Osteoblast (primary cell): ENCODE measurements around the gene RPLP1. TPM values are rescaled to one million over a fixed set of nuclear protein-coding genes. Genes with fewer than 3 reads are reported as not detected.
A peak's percentile ranks its signal among the peaks of the same experiment; 100 is the strongest.

Experiments used
- DNase-seq: peaks from one replicate; pipeline ENCODE4 v3.0.0; 2011; ENCODE audit warnings: low spot score, mixed read lengths; ENCODE audit not compliant: insufficient read length; ENCODE audit errors: missing footprints
- H2AFZ ChIP-seq: 2 replicates; pipeline ENCODE4 v1.6.0; 2011; ENCODE audit warnings: mild to moderate bottlenecking, low read length
- H3K27ac ChIP-seq: 2 replicates; pipeline ENCODE4 v1.5.1; 2011; ENCODE audit warnings: mild to moderate bottlenecking, low read depth, low read length, moderate library complexity
- H3K27me3 ChIP-seq: 2 replicates; pipeline ENCODE4 v1.6.0; 2012; ENCODE audit warnings: mild to moderate bottlenecking, control low read depth, inconsistent platforms, low read length, moderate library complexity; ENCODE audit not compliant: insufficient read depth
- H3K36me3 ChIP-seq: 2 replicates; pipeline ENCODE4 v1.5.1; 2011; ENCODE audit warnings: mild to moderate bottlenecking, low read length, control low read depth, moderate library complexity; ENCODE audit not compliant: insufficient read depth
- H3K4me1 ChIP-seq: 2 replicates; pipeline ENCODE4 v1.5.1; 2011; ENCODE audit warnings: mild to moderate bottlenecking, low read length, control low read depth, moderate library complexity; ENCODE audit not compliant: insufficient read depth
- H3K4me2 ChIP-seq: 2 replicates; pipeline ENCODE4 v1.6.0; 2011; ENCODE audit warnings: mild to moderate bottlenecking, low read length; ENCODE audit not compliant: insufficient read depth
- H3K4me3 ChIP-seq: fragments of 200-600 bp; sonication (generic); 3 replicates; pipeline ENCODE4 v1.5.1; 2012; ENCODE audit warnings: mild to moderate bottlenecking, low read length, inconsistent platforms; ENCODE audit not compliant: insufficient read depth
- H3K79me2 ChIP-seq: 2 replicates; pipeline ENCODE4 v1.6.0; 2012; ENCODE audit warnings: mild to moderate bottlenecking, low read length, control low read depth, inconsistent platforms; ENCODE audit not compliant: insufficient read depth
- H3K9me3 ChIP-seq: 2 replicates; pipeline ENCODE4 v1.5.1; 2011; ENCODE audit warnings: low read depth, low read length, control low read depth
- H4K20me1 ChIP-seq: 2 replicates; pipeline ENCODE4 v1.6.0; 2012; ENCODE audit warnings: mild to moderate bottlenecking, low read length, control low read depth; ENCODE audit not compliant: insufficient read depth
- total RNA-seq: library from RNA; depleted of rRNA; stranded (reverse); fragments of >200 nt; gene quantifications from 2 replicates; pipeline ENCODE4 v1.2.3, GENCODE V29; 2012
- TF ChIP-seq, protein P1 (sequence below): IDR thresholded peaks from 2 replicates; pipeline ENCODE4 v1.5.1; 2011; ENCODE audit warnings: mild to moderate bottlenecking, low read depth, low read length, moderate library complexity; ENCODE audit errors: extremely low read depth

The RPLP1 gene
- total RNA-seq, 1 donor: 71.7 TPM

DNA sequence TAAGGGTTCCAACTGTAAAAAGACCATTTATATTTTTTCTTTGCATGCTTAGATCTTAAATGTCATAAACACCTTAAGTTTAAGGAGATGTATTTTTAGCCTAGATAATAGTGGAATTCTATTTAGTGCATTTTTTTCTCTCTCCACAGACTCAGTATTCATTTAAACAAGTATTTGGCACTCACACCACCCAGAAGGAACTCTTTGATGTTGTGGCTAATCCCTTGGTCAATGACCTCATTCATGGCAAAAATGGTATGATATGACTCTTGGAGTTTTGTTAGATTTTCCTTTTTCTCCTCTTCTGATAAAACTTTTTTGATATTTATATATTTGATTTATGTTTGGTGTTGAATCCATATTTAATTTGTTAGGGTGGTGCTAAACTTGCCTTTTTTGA lies 31.1 kb upstream of the RPLP1 start:
- Histone ChIP-seq H2AFZ (no peak overlapping the region), H3K36me3 (peaks cover 54% of the 10 kb centered on the region), H3K79me2 (peaks cover 52% of the 10 kb centered on the region), H4K20me1 (peaks cover 5% of the 10 kb centered on the region), H3K27ac (no peak overlapping the region), H3K4me3 (no peak overlapping the region), H3K4me1 (peaks cover 35% of the 10 kb centered on the region), H3K4me2 (no peak overlapping the region), H3K9me3 (no peaks in the 10 kb centered on the region), H3K27me3 (no peaks in the 10 kb centered on the region)
- TF ChIP-seq, protein P1, sequence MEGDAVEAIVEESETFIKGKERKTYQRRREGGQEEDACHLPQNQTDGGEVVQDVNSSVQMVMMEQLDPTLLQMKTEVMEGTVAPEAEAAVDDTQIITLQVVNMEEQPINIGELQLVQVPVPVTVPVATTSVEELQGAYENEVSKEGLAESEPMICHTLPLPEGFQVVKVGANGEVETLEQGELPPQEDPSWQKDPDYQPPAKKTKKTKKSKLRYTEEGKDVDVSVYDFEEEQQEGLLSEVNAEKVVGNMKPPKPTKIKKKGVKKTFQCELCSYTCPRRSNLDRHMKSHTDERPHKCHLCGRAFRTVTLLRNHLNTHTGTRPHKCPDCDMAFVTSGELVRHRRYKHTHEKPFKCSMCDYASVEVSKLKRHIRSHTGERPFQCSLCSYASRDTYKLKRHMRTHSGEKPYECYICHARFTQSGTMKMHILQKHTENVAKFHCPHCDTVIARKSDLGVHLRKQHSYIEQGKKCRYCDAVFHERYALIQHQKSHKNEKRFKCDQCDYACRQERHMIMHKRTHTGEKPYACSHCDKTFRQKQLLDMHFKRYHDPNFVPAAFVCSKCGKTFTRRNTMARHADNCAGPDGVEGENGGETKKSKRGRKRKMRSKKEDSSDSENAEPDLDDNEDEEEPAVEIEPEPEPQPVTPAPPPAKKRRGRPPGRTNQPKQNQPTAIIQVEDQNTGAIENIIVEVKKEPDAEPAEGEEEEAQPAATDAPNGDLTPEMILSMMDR: no peak
- no peak for DNase-seq

DNA sequence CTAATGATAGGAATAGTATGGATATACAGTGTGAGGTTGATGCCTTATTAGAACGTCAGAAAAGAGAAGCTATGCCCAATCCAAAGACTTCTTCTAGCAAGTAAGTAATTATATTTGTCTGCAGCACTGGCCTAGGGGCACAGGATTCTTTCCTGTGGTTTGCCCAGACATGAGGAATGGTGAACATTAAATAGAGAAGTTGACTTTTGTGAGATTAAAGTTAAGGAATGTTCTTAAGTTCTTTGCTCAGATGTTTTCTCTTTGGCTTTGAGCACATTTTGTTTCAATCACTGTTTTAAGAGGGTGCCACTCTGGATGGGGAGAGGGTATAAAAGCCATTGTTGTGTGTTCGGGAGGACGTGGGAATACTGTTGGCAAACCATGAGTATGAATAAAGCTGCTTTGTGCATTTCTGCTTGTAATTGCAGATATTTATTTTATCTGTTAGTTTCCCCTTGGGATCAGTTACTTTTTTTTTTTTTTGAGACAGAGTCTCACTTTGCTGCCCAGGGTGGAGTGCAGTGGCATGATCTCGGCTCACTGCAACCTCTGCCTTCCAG lies 30.2 kb upstream of the RPLP1 start:
- Histone ChIP-seq H3K36me3 (peaks cover 63% of the 10 kb centered on the region), H2AFZ (no peak overlapping the region), H3K79me2 (peaks cover 45% of the 10 kb centered on the region), H3K4me1 (peaks cover 31% of the 10 kb centered on the region), H3K27ac (no peak overlapping the region), H4K20me1 (peaks cover 5% of the 10 kb centered on the region), H3K4me3 (no peak overlapping the region), H3K9me3 (no peaks in the 10 kb centered on the region), H3K4me2 (no peak overlapping the region), H3K27me3 (no peaks in the 10 kb centered on the region)
- TF ChIP-seq, protein P1: no peak
- DNase-seq: no peak

DNA sequence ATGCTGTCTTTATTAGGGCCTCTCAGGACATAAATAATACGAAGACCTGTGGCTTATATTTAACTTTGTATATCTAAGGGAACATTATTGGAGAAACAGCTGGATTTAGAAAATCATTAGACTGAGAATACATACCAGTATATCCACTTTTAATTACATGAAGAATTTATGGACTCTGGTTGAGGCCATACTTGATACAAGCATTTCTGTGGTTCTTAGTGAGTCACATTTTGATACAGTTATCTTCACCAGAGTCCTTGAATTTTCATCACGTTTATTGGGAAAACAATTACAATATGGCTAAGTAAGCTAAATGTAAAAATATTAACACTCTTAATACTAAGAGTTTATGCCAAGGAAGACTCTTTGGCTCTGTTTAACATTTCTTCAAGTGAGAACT lies 28.6 kb upstream of the RPLP1 start:
- no peaks in the 10 kb centered on the region for H4K20me1 ChIP-seq
- H3K4me3 ChIP-seq: no peak overlapping the region
- peaks cover 30% of the 10 kb centered on the region for H3K79me2 ChIP-seq
- no peak overlapping the region for H2AFZ ChIP-seq
- H3K9me3 ChIP-seq: no peaks in the 10 kb centered on the region
- TF ChIP-seq, protein P1: no peak
- DNase-seq: no peak
- H3K36me3 ChIP-seq: peaks cover 70% of the 10 kb centered on the region
- no peak overlapping the region for H3K4me2 ChIP-seq
- H3K27ac ChIP-seq: no peak overlapping the region
- no peaks in the 10 kb centered on the region for H3K27me3 ChIP-seq
- peaks cover 22% of the 10 kb centered on the region for H3K4me1 ChIP-seq

DNA sequence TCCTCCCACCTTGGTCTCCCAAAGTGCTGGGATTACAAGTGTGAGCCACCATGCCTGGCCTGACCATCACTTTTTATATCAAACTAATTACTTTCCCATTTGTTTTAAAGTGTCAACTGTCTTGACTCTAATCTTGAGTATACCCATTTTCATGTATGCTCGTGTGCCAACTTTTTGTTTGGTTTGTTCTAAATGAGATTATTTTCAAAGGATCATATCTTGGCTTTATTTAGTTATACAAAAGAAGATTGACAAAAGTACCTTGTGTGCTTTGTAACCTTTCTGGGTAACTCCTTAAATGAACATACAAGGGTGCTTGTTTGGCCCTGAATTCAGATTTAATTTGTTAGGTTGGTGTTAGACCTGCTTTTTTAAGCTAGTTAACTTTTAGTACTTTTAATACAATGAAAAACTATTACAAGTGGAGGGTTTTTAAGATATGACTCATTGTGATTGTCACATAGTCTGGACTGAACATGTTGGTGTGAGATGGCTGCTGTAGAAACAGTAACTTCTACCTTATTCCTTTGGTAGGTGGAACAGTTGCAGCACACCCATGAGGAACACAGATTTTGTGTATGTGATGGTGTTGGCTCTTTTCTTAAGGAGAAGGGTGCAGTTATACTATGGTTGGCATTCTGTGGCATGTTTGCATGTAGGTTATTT lies 27.7 kb upstream of the RPLP1 start:
- peaks cover 24% of the 10 kb centered on the region for H3K79me2 ChIP-seq
- DNase-seq: no peak

More for the DNA sequence above, 27.7 kb upstream of the RPLP1 start:
- H3K4me2 ChIP-seq: no peak overlapping the region
- TF ChIP-seq, protein P1: no peak
- peaks cover 66% of the 10 kb centered on the region for H3K36me3 ChIP-seq
- no peak overlapping the region for H3K27ac ChIP-seq
- H3K9me3 ChIP-seq: no peaks in the 10 kb centered on the region
- no peaks in the 10 kb centered on the region for H3K27me3 ChIP-seq
- H3K4me1 ChIP-seq: peaks cover 22% of the 10 kb centered on the region
- peak overlapping the region; percentile 6 for H2AFZ ChIP-seq
- H3K4me3 ChIP-seq: no peak overlapping the region
- no peaks in the 10 kb centered on the region for H4K20me1 ChIP-seq
